HepG2 (cell line): ENCODE measurements around the gene RNF208. TPM values are rescaled to one million over a fixed set of nuclear protein-coding genes. Genes with fewer than 3 reads are reported as not detected.

Experiments used
- ESRRA ChIP-seq: sonication (generic); formaldehyde crosslinking; IDR thresholded peaks from 2 replicates; pipeline ENCODE4 v1.5.1; 2020; ENCODE audit warnings: mild to moderate bottlenecking, low read depth, missing genetic modification reagents
- FIP1L1 ChIP-seq: fragments of 200-400 bp; formaldehyde crosslinking; IDR thresholded peaks from 2 replicates; pipeline ENCODE4 v1.6.1; 2018; ENCODE audit warnings: low read depth, mild to moderate bottlenecking, low read length, moderate library complexity, borderline replicate concordance; ENCODE audit not compliant: insufficient read depth
- GPN1 ChIP-seq: sonication (generic); formaldehyde crosslinking; IDR thresholded peaks from 2 replicates; pipeline ENCODE4 v1.5.1; 2020; ENCODE audit warnings: missing genetic modification reagents, borderline replicate concordance
- HOXA7 ChIP-seq: sonication (generic); formaldehyde crosslinking; IDR thresholded peaks from 2 replicates; pipeline ENCODE4 v1.8.1; 2022; ENCODE audit warnings: mild to moderate bottlenecking, missing genetic modification reagents, moderate library complexity
- MXD4 ChIP-seq: IDR thresholded peaks from 2 replicates; pipeline ENCODE4 v1.6.1; 2016; ENCODE audit warnings: mild to moderate bottlenecking, missing biosample characterization, missing genetic modification reagents
- NR2F2 ChIP-seq: IDR thresholded peaks from 2 replicates; pipeline ENCODE4 v1.6.1; 2012; ENCODE audit warnings: low read depth, inconsistent platforms, borderline replicate concordance
- POLR2A ChIP-seq, 2 experiments: IDR thresholded peaks; 2 replicates each; pipeline ENCODE4 v1.6.1; 2011; ENCODE audit warnings: low read depth in 2 of 2, low read length in 2 of 2, mild to moderate bottlenecking in 1 of 2, moderate library complexity in 1 of 2; ENCODE audit not compliant: insufficient read depth in 1 of 2
- RELA ChIP-seq: sonication (generic); formaldehyde crosslinking; IDR thresholded peaks from 2 replicates; pipeline ENCODE4 v1.4.0; 2020; ENCODE audit warnings: missing genetic modification reagents
- SMAD9 ChIP-seq: sonication (generic); formaldehyde crosslinking; IDR thresholded peaks from 2 replicates; pipeline ENCODE4 v1.5.1; 2020; ENCODE audit warnings: mild to moderate bottlenecking, missing genetic modification reagents
- SOX13 ChIP-seq, 3 experiments: fragments of 450-650 bp in 1 of 3; sonication (generic) in 1 of 3; formaldehyde crosslinking in 1 of 3; IDR thresholded peaks in 2 of 3; conservative IDR thresholded peaks in 1 of 3; 2 replicates each; pipeline versions ENCODE4 v1.5.0 to v1.6.1; 2016 to 2020; ENCODE audit warnings: antibody characterized with exemption in 1 of 3, mild to moderate bottlenecking in 1 of 3, missing compliant biosample characterization in 1 of 3, missing genetic modification reagents in 1 of 3, moderate library complexity in 1 of 3
- YY1 ChIP-seq: IDR thresholded peaks from 2 replicates; pipeline ENCODE4 v1.6.1; 2011; ENCODE audit warnings: low read length, low read depth, moderate library complexity, mild to moderate bottlenecking; ENCODE audit not compliant: insufficient read depth, insufficient replicate concordance
- ZNF142 ChIP-seq: sonication (generic); formaldehyde crosslinking; IDR thresholded peaks from 2 replicates; pipeline ENCODE4 v1.4.0; 2020; ENCODE audit warnings: missing genetic modification reagents
- ZNF225 ChIP-seq: sonication (generic); formaldehyde crosslinking; IDR thresholded peaks from 2 replicates; pipeline ENCODE4 v1.4.0; 2020; ENCODE audit warnings: mild to moderate bottlenecking, missing genetic modification reagents
- ZNF33A ChIP-seq: sonication (generic); formaldehyde crosslinking; IDR thresholded peaks from 2 replicates; pipeline ENCODE4 v1.5.1; 2020; ENCODE audit warnings: missing genetic modification reagents, mild to moderate bottlenecking, moderate library complexity, borderline replicate concordance
- ZNF33B ChIP-seq: sonication (generic); formaldehyde crosslinking; IDR thresholded peaks from 2 replicates; pipeline ENCODE4 v1.5.1; 2020; ENCODE audit warnings: mild to moderate bottlenecking, missing genetic modification reagents
- ZNF510 ChIP-seq: sonication (generic); formaldehyde crosslinking; IDR thresholded peaks from 2 replicates; pipeline ENCODE4 v1.4.0; 2020; ENCODE audit warnings: low read depth, mild to moderate bottlenecking, missing genetic modification reagents
- ZNF530 ChIP-seq: sonication (generic); formaldehyde crosslinking; IDR thresholded peaks from 2 replicates; pipeline ENCODE4 v1.5.0; 2020; ENCODE audit warnings: low read depth, mild to moderate bottlenecking, missing genetic modification reagents
- ZNF614 ChIP-seq: IDR thresholded peaks from 2 replicates; pipeline ENCODE4 v1.6.1; 2018; ENCODE audit warnings: missing biosample characterization, missing genetic modification reagents, inconsistent platforms, borderline replicate concordance
- ZNF709 ChIP-seq: sonication (generic); formaldehyde crosslinking; IDR thresholded peaks from 2 replicates; pipeline ENCODE4 v1.5.0; 2020; ENCODE audit warnings: mild to moderate bottlenecking, missing genetic modification reagents
- ZNF780A ChIP-seq: sonication (generic); formaldehyde crosslinking; IDR thresholded peaks from 2 replicates; pipeline ENCODE4 v1.8.0; 2022; ENCODE audit warnings: mild to moderate bottlenecking, missing genetic modification reagents, moderate library complexity
- ZSCAN12 ChIP-seq: sonication (generic); formaldehyde crosslinking; IDR thresholded peaks from 2 replicates; pipeline ENCODE4 v1.9.0; 2021; ENCODE audit warnings: mild to moderate bottlenecking, missing genetic modification reagents
- polyA plus RNA-seq, 8 experiments: library from polyadenylated mRNA; depleted of rRNA in 3 of 8; stranded (reverse) in 7 of 8; unstranded in 1 of 8; fragments of >200 nt; fragmentation: Illumina TruSeq in 4 of 8; extraction: Trizol in 4 of 8; gene quantifications; 2 replicates each; pipeline versions ENCODE4 v1.2.1 to v1.2.3, GENCODE V29; 2011 to 2016; ENCODE audit warnings: low read depth in 4 of 8, missing spikeins in 1 of 8, mixed read lengths in 1 of 8; ENCODE audit not compliant: insufficient read depth in 1 of 8
- total RNA-seq, 5 experiments: library from RNA; depleted of rRNA; stranded (reverse); fragments of >200 nt; fragmentation: Illumina TruSeq; extraction: Trizol; gene quantifications; 2 replicates each; pipeline ENCODE4 v1.2.3, GENCODE V29; 2016; ENCODE audit warnings: low read depth in 1 of 5
- TF ChIP-seq, protein P1 (sequence below): sonication (generic); formaldehyde crosslinking; IDR thresholded peaks from 2 replicates; pipeline ENCODE4 v1.5.0; 2020; ENCODE audit warnings: mild to moderate bottlenecking, missing genetic modification reagents

RNF208 gene
- total and polyA plus RNA-seq, 2 of the 13 experiments (the other 11 are each of a cell fraction or from before 2014, with no cell fraction given), result 1.6 to 2.1 TPM

- TF ChIP-seq, protein P1, sequence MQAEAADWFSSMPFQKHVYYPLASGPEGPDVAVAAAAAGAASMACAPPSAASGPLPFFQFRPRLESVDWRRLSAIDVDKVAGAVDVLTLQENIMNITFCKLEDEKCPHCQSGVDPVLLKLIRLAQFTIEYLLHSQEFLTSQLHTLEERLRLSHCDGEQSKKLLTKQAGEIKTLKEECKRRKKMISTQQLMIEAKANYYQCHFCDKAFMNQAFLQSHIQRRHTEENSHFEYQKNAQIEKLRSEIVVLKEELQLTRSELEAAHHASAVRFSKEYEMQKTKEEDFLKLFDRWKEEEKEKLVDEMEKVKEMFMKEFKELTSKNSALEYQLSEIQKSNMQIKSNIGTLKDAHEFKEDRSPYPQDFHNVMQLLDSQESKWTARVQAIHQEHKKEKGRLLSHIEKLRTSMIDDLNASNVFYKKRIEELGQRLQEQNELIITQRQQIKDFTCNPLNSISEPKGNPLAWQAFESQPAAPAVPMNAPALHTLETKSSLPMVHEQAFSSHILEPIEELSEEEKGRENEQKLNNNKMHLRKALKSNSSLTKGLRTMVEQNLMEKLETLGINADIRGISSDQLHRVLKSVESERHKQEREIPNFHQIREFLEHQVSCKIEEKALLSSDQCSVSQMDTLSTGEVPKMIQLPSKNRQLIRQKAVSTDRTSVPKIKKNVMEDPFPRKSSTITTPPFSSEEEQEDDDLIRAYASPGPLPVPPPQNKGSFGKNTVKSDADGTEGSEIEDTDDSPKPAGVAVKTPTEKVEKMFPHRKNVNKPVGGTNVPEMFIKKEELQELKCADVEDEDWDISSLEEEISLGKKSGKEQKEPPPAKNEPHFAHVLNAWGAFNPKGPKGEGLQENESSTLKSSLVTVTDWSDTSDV (CRISPR knock-in tag), result no peak
- TF ChIP-seq ZNF225 (no peak), HOXA7 (CRISPR knock-in tag) (no peak), ZNF33A (no peak), RELA (CRISPR knock-in tag) (no peak), SOX13 (IDR thresholded peaks at IDR 0.05) (no peak), SOX13 (CRISPR knock-in tag; conservative IDR thresholded peaks at IDR 0.05 in 1 of 2, IDR thresholded peaks at IDR 0.05 in 1 of 2) (no peak), ZNF614 (no peak), NR2F2 (no peak), GPN1 (CRISPR knock-in tag) (no peak), MXD4 (CRISPR knock-in tag) (peak; percentile 83), ZNF142 (CRISPR knock-in tag) (no peak), ZNF530 (no peak), ZSCAN12 (CRISPR knock-in tag) (no peak), YY1 (no peak), ZNF709 (CRISPR knock-in tag) (no peak), FIP1L1 (no peak), POLR2A (IDR thresholded peaks at IDR 0.05; ENCODE audit: insufficient read depth in 1 of 2, low read depth in 2 of 2, low read length in 2 of 2) (no peak), ZNF780A (no peak), ZNF510 (CRISPR knock-in tag) (no peak), ESRRA (CRISPR knock-in tag) (no peak), ZNF33B (CRISPR knock-in tag) (no peak), SMAD9 (CRISPR knock-in tag) (no peak)
Measured at GRCh38 chr9:137198051-137198901, 23.8 kb downstream of the RNF208 start (continued).
